Measurements from ENCODE around the gene GLI3.

DNA sequence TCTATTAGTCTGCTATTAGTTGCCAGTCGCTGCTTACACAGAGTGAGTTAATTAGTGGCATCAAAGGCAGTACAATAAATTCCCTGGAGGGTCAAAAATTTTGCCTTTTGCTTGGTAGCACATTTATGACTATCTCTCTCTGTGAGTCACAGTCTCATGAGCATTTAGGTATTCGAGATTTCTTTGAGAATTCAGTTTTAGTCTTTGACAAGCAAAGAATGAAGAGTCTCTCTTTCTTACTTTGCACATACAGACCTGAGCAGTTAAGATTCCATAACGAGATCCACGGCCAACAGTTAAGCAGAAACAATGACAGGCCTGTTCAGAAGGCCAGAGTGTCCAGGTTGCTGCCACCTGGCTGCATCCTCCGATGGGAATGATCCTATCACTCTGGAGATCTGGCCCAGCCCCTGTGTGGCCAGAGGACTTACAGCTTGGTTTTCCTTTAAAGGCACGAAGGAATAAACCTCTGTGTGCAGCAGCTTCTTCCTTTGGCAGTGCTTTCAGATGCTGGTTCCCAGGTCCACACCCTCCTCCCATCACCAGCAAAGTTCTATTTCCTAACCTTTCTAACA, 80.6 kb downstream of the GLI3 start:
- no peak for TF ChIP-seq POLR2AphosphoS5 (IDR thresholded peaks at IDR 0.05; ENCODE audit: low read depth, low read length)
- no peak for TF ChIP-seq POLR2A (IDR thresholded peaks at IDR 0.05; ENCODE audit: low read depth, low read length)
- TF ChIP-seq PAX5 (IDR thresholded peaks at IDR 0.05; ENCODE audit: insufficient read depth, low read length, severe bottlenecking), result no peak
- no peak for TF ChIP-seq TAF1 (IDR thresholded peaks at IDR 0.05; ENCODE audit: low read depth, low read length)
- TF ChIP-seq SPI1 (IDR thresholded peaks at IDR 0.05; ENCODE audit: low read depth, low read length), result no peak
- no peak for TF ChIP-seq POU2F2 (IDR thresholded peaks at IDR 0.05; ENCODE audit: low read depth, low read length)
